ENCODE results near the gene PRDM1.

PRDM1 gene

DNA sequence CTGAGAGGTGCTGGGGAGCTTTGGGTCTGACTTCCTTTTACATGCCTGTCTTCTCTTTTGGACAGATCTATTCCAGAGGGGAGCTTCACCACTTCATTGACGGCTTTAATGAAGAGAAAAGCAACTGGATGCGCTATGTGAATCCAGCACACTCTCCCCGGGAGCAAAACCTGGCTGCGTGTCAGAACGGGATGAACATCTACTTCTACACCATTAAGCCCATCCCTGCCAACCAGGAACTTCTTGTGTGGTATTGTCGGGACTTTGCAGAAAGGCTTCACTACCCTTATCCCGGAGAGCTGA, 13.1 kb downstream of the PRDM1 start:
- TF ChIP-seq, protein P1, sequence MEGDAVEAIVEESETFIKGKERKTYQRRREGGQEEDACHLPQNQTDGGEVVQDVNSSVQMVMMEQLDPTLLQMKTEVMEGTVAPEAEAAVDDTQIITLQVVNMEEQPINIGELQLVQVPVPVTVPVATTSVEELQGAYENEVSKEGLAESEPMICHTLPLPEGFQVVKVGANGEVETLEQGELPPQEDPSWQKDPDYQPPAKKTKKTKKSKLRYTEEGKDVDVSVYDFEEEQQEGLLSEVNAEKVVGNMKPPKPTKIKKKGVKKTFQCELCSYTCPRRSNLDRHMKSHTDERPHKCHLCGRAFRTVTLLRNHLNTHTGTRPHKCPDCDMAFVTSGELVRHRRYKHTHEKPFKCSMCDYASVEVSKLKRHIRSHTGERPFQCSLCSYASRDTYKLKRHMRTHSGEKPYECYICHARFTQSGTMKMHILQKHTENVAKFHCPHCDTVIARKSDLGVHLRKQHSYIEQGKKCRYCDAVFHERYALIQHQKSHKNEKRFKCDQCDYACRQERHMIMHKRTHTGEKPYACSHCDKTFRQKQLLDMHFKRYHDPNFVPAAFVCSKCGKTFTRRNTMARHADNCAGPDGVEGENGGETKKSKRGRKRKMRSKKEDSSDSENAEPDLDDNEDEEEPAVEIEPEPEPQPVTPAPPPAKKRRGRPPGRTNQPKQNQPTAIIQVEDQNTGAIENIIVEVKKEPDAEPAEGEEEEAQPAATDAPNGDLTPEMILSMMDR (conservative IDR thresholded peaks at IDR 0.05; ENCODE audit: control insufficient read depth, insufficient read depth, low read depth, low read length) = no peak
- H3K4me3 ChIP-seq (ENCODE audit: control insufficient read depth, low read depth, low read length) = peak overlapping the region; percentile 8
- DNase-seq (ENCODE audit: low read depth) = no peak

DNA sequence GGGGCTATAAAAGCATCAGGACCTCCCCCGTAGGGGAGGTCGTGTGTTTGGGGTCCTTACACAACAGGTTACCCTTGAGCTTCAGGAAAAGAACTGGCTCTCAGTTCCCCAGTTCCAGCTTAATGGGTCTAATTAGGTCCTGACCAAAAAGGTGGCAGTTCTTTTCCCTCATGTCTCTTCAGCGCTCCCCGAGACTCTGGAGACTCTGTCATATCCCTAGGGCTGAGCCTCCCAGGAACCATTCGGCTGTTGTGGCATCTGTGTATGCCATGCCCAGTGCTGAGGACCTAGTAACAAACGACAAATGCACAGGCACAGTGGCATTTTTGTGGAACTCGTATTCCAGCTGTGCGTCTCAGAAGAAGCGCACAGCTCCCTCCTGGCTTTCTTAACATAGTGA, 14.6 kb downstream of the PRDM1 start:
- TF ChIP-seq, protein P1 (conservative IDR thresholded peaks at IDR 0.05; ENCODE audit: control insufficient read depth, insufficient read depth, low read depth, low read length) = no peak
- H3K4me3 ChIP-seq (ENCODE audit: control insufficient read depth, low read depth, low read length) = no peak overlapping the region
- DNase-seq (ENCODE audit: low read depth) = no peak

DNA sequence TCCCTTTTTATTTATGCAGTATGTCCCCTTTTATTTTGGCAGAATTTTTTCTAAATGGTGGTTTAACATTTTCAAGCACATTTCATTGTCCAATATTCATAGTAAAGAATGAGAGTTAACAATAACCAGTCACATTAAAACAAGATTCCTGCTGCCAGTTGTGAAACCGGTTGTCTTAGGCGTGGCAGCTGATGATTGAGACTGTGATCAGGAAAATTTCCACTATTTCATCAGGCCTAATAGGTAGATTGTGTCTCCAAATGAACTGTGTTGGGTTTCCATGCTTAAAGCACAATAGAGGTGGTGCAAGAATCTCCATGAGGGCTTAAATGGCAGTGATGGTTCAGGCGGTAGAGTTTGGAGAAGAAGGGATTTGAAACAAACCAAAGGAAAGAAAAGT, 15.3 kb downstream of the PRDM1 start:
- no peak for DNase-seq (ENCODE audit: low read depth)
- no peak overlapping the region for H3K4me3 ChIP-seq (ENCODE audit: control insufficient read depth, low read depth, low read length)
- TF ChIP-seq, protein P1 (conservative IDR thresholded peaks at IDR 0.05; ENCODE audit: control insufficient read depth, insufficient read depth, low read depth, low read length) = no peak

DNA sequence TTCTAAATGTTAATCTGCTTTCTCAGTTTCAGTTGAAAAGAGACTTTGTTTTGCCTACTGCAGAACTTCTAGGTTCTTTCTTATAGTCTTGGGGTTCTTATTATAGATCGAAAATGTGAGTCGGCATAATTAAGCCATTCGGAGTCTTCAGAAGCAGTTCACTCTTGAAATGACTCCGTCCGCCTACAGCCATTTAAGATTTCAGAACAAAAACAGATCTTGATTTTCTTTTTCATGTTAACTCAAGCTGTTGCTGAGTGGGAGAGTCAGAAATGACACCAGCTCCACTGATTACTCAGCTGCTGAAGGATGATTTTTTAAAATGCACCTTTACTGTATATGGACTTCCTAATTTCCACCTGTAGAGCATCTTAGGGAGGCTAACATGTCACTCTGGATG, 15.9 kb downstream of the PRDM1 start:
- TF ChIP-seq, protein P1 (conservative IDR thresholded peaks at IDR 0.05; ENCODE audit: control insufficient read depth, insufficient read depth, low read depth, low read length) = no peak
- no peak overlapping the region for H3K4me3 ChIP-seq (ENCODE audit: control insufficient read depth, low read depth, low read length)
- DNase-seq (ENCODE audit: low read depth) = no peak

DNA sequence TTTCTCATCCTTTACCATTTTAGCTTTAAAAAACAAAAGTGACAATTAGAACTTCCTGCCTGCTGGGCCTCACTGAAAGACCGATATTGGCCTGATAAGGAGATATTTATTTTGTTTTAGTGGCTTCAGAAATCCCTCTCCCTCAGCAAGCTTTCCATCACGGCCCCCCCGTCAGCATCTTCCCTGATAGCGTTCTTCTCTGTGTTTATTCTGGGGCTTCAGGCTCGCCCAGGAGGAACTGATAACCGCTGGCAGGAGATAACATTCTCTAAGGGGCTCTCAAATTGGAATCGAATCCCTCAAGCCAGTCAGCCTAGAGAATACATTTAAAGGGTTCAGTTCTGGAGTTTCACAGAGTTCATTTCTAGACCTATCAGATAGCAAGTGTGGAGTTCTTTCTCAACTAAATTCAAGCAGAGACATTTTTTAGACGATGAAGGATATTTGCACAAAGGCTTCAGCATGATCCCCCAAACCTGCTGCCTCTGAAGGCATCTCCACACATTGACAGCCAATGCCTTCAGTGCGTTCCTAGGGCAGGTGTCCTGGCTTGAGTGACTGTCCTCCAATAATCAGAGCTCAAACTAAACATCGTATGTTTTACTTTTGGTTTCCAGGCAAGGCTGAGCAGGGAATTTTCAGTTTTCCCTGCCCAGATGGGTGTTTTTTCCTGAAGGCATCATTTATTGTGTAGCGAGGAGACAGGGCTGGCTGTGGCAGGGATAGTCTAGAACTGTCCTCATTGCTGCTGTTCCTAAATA, 17.0 kb downstream of the PRDM1 start:
- H3K4me3 ChIP-seq (ENCODE audit: control insufficient read depth, low read depth, low read length) = no peak overlapping the region
- no peak for DNase-seq (ENCODE audit: low read depth)
- TF ChIP-seq, protein P1 (conservative IDR thresholded peaks at IDR 0.05; ENCODE audit: control insufficient read depth, insufficient read depth, low read depth, low read length) = no peak

DNA sequence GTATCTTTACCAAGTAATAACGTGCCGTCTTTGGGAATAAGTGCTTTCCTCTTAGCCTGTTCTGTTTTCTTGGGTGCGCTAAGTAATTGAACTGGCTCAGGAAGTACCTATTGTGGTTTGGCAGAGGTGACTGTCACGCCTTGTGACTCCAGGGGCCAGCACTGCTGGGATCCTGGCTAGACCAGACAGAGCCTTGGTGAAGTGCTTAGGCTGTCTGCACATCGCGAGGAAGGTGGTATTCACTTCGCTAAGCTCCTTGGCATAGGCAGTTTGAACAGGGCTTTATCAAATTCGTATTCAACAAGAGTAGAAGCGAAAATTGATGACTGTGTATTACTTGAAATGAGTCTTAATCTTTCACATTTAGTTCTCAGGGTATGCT, 17.6 kb downstream of the PRDM1 start:
- TF ChIP-seq, protein P1 (conservative IDR thresholded peaks at IDR 0.05; ENCODE audit: control insufficient read depth, insufficient read depth, low read depth, low read length) = no peak
- DNase-seq (ENCODE audit: low read depth) = no peak
- H3K4me3 ChIP-seq (ENCODE audit: control insufficient read depth, low read depth, low read length) = no peak overlapping the region

DNA sequence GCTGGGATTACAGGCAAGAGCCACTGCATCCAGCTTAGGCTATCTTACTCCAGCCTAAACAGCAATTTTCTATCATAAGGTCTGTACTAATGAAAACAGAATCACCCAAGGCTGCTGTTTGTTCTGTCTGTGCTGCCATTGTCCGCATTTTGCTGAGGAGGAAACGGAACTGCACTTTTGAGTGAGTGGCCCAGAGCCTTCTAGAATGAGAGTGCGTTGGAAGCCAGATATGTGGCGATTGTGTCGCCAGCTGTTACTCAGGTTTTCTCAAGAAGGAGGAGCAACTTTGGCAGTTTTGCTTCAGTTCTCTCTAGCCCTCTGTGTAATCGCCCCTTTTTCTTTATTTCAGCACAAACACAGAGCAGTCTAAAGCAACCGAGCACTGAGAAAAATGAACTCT, 18.3 kb downstream of the PRDM1 start:
- no peak overlapping the region for H3K4me3 ChIP-seq (ENCODE audit: control insufficient read depth, low read depth, low read length)
- no peak for DNase-seq (ENCODE audit: low read depth)
- TF ChIP-seq, protein P1 (conservative IDR thresholded peaks at IDR 0.05; ENCODE audit: control insufficient read depth, insufficient read depth, low read depth, low read length) = no peak

Data from fibroblast of mammary gland (primary cell).